GM20431 (cell line): ENCODE data around the gene KRT14.
"Not testable (repeated sequence)": the region's sequence is repeated elsewhere in the genome, so short reads cannot be mapped to it uniquely, and the experiment has no call there.

ENCODE experiments used
- in situ Hi-C: fragments of 300-500 bp; cut with MseI, MboI; formaldehyde crosslinking; loops from one replicate; pipeline ENCODE4 v1.15.0; 2020; ENCODE audit warnings: low sequenced_read_pairs; ENCODE audit not compliant: unreplicated experiment

The KRT14 gene

DNA sequence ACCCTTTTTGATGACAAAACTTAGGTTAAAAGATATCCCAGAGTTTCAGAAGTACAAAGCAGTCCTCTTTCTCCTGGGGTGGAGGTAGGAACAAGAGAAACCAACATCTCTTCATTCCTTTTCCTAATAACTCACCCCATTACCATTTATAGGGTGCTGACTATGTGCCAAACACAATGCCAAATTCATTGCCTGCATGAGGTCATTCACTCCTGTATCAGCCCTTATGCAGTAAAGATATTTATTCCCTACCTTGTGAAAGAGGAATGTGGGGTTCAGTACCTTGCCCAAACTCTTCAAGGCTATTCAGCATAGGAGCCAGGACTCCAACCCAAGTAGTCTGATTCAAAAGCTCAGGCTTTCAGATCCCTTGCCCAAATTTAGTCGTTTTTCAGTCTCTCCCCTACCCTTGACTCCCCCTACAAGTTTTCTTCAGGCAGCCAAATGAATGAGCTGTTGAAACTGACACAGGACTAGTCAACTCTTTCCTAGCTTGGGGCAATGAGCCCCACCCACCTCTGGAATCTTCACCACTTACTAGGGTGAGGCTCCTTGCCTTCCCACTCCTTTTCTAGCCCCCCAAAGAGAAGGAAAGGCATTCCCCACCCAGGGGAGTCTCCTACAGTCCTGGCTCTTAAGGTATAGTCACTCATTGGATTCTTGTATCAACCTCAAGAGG lies 5.9 kb downstream of the KRT14 start:
- in situ Hi-C loops: no loop called here

DNA sequence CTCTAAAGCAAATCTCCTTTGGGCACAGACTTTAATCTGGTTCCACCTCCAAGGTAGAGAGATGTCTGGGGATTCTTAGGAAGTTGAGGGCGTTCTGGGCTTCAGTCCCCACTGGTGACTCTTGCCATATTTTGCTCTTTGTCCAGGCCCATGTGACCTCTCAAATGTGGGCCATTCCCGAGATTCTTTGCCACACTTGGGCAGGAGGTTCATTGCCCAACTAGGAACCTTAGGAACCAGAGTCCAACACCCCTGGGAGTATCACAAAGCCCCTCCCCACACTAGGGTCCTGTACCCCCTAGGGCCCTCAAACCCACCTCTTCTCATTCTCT lies 6.5 kb downstream of the KRT14 start:
- in situ Hi-C loops: no loop called here

DNA sequence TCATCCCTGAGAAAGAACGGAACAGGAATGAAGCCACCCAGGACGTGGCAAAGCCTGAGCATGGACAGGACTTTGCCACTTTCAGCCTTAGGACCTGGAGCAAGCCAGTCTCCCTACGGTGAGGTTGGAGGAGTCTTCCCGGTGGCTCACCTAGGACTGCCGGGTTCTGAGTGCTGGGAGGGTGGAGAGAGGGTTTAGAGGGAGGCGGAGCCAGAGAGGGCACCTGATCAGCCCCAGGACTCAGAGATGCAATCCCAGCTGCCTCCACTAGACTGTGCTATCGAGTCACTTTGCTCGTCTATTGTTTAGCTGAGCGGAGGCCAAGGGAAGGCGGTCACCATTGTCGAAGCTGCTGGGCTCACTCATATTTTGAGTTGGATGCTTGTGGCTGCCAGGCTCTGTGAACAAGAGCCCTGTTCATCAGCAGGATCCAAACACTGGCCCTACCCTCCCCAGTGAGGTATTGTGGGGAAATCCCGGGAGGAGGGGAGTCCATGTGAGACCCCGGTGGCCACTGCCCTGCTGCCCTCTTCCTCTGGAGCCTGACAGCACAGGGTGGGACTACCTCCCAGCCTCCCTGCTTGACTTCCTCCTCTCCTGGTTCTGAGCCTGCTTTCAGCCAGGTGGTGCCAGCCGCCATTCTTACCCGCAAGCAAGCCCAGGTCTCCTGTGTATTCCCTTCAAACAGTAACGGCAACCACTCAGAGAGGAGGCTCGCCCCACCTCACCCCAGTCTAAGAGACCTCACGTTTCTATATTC lies 7.0 kb downstream of the KRT14 start:
- in situ Hi-C loops: no loop called here

DNA sequence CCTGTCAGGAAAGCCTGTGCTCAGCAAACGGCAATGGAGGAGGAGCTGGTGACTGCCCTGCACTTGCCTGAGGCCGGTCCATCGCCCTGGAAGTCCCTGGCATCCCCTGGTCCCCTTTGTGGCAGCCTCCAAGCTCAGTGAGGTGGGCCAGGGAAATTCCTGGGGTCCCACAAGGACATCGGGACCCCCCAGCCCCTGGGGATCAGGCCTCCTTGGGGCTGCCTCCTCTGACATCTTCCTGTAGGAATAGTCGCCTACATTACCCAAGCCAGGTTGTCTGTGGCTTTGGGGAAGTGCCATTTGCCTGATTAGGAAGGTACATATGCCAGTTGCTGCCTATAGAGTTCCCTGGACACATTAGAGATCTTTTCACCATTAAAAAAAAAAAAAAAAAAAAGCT lies 7.7 kb downstream of the KRT14 start:
- in situ Hi-C loops: no loop called here

DNA sequence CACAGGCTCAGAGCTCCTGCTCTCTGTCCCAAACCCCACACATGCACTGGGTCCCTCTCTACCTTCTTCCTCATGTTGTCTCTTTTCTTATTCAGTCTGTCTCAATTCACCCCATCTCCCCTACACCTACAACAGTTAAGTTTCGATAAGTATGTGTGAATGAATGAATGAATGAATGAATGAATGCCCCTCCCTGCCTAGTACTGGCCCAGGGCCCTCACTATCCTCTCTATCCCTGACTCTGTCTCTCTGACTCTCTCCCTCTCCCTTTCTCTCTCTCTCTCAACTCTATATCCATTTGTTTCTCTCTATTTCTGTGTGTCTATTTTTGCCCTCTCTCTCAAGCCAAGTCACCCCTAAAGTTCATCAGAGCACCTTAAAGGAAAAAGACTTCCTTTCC lies 8.2 kb downstream of the KRT14 start:
- in situ Hi-C loops: no loop called here

GRCh38 chr17:41576740-41577139 lies 10.0 kb downstream of the KRT14 start:
- in situ Hi-C loops: not testable (repeated sequence)

- in situ Hi-C loops: no loop called here
Measured at GRCh38 chr17:41575336-41575735, 11.4 kb downstream of the KRT14 start.

GRCh38 chr17:41571561-41572434 lies 14.9 kb downstream of the KRT14 start, which contains the start of gene KRT9:
TSS of gene KRT9 (minus strand) at chr17:41572059. CDS start at chr17:41571992, 67 bp downstream.
- in situ Hi-C loops: no loop called here

- in situ Hi-C loops: no loop called here
Measured at GRCh38 chr17:41567317-41567716, 19.4 kb downstream of the KRT14 start.

- in situ Hi-C loops: no loop called here
Measured at GRCh38 chr17:41565338-41565737, 21.4 kb downstream of the KRT14 start.

- in situ Hi-C loops: no loop called here
Measured at GRCh38 chr17:41563607-41564170, 23.0 kb downstream of the KRT14 start.

GRCh38 chr17:41561554-41561953 lies 25.1 kb downstream of the KRT14 start:
- in situ Hi-C loops: no loop called here

DNA sequence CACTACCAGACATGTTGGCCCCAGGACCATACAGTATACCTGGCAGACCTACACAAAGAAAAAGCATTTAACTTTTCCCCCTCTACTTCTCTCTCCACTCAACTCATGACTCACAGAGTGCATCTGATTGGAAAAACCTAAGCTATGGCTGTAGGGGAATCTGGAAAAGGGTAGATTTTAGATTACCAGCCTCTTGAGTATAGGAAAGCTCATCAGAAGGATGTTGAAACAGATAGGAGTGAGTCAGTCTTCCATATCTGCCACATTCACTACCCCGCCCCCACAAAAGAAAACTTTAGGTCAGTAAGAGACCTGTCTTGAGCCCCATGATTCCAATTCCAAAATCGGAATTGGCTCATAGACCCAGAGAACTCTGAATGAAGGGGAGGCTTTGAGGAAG lies 27.1 kb downstream of the KRT14 start:
- in situ Hi-C loops: no loop called here

DNA sequence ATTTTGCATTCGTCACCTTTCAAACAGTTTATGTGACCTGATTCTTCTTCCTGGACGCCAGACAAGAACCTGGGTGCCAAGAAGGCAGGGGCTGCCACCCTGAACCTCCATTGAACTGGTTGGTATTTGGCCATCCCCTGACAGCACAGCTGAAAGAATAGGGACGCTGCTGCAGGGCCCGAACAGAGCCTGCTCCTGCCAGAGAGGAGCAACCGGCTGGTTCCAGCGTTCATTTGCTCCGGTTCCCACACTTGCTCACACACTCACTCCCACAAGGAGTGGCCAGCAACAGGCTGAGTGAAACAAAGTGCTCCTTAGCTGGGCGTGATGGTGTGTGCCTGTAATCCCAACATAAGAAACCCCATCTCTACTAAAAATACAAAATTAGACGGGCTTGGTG lies 29.8 kb downstream of the KRT14 start:
- in situ Hi-C loops: no loop called here

GRCh38 chr17:41556306-41556705 lies 30.4 kb downstream of the KRT14 start:
- in situ Hi-C loops: no loop called here

DNA sequence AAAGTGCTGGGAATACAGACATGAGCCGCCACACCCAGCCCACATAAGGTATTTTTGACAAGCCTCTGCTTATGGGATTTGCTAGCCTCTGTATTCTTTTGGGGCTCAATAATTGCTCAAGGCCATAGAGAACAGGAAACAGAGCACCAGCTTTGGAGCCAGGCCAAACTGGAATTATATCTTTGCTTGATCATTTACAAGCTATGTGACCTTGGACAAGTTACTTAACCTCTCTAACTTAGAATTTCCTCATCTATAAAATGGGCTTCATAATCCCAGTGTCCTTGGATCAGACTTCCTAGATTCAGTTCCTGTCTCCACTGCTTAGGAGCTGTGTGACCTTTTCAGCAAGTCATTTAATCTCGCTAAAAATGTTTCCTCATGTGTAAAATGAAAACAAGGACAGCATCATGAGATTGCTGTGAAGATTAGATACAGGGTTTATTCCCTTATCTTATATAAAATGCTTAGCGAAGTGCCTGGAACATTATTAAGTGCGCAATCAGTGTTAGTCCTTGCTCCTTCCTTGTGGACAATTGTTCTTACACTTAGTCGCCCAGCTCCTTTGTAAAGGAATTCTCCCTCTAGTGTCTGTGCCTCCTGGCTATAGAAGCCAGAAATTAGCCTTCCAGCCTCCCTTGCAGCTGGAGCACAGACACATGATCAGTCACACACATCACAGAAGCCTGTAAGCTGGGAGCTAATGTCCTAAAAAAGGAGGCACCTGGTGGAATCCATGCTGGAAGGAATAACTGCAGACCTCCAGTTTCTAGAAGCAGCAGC lies 31.4 kb downstream of the KRT14 start:
- in situ Hi-C loops: no loop called here

GRCh38 chr17:41553987-41554680 lies 32.6 kb downstream of the KRT14 start:
- in situ Hi-C loops: no loop called here

GRCh38 chr17:41553176-41553575 lies 33.5 kb downstream of the KRT14 start:
- in situ Hi-C loops: no loop called here

- in situ Hi-C loops: no loop called here
Measured at GRCh38 chr17:41552455-41552854, 34.2 kb downstream of the KRT14 start.
